ENCODE measurements around the gene PHF21B.

PHF21B gene

DNA sequence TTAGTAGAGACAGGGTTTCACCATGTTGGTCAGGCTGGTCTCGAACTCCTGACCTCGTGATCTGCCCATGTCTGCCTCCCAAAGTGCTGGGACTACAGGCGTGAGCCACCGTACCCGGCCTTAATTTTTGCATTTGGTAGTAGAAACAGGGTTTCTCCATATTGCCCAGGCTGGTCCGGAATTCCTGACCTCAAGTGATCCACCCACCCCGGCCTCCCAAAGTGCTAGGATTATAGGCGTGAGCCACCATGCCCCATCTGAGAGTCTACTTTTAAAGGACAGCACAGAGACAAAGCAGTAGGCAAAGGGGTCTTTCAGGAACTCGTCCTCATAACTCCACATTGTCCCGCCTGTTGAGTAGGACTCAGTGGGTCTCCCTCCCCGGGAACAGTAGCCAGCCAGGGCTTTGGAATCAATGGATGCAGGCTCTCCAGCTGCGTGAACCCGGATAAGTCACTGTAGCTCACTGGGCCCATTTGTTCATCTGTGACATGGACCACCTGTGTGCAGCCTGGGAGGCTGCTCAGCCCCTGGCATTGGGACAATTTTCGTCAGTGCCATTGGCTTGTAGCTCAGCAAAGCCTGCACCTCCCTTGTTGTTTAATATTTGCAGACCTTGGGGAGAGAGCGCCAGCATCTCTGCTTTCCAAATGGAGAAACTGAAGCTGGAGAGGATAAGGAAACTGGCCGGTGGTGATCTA is 171.3 kb downstream of the PHF21B start:
- DNase-seq, result no peak

DNA sequence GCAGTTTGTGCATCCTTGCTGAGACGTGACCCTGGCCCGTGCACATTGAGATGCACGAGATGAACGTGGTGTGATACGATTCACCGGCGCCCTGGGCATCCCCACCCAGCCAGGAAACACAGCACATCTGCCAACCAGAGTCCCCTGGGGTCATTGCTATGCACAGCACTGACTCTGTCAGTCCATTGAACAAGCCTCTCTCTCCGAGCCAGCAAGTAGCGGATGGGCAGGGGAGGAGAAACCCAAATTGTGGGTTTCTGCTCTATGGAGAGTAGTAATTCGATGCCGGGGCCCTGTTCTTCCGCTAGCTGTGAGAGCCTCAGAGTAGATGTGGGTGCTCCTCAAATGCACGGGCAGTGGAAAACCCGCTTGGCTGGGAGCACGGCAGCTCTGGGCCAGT is 172.3 kb downstream of the PHF21B start:
- no peak for DNase-seq

DNA sequence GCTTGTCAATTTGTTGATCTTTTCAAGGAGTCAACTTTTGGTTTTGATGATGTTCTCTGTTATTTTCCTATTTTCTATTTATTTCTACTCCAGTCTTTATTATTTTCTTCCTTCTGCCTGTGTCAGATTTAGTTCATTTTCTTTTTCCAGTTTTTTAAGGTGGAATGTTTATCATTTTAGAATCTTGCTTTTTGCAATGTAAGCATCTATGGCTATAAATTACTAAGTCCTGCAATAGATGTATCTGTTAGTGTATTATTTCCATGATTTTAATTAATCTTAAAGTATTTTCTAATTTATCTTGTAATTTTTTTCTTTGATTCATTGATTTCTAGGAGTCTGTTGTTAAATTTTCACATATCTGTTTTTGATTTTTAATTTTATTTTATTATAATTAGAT is 175.7 kb downstream of the PHF21B start:
- DNase-seq, result no peak

GRCh38 chr22:44831885-44832284 is 177.9 kb downstream of the PHF21B start:
- DNase-seq, result no peak

All from MV-4-11 (cell line).